ENCODE measurements around the gene SND1.

- TF ChIP-seq CTCF (IDR thresholded peaks at IDR 0.05; ENCODE audit: extremely low read depth in 1 of 2, insufficient read depth in 1 of 2, low read depth in 1 of 2, low read length in 2 of 2) (no peak), EZH2 (IDR thresholded peaks at IDR 0.05; ENCODE audit: borderline replicate concordance, low read depth, low read length, severe bottlenecking) (no peak), JUN (IDR thresholded peaks at IDR 0.05; ENCODE audit: borderline replicate concordance, insufficient read depth, insufficient read length, low read depth) (no peak), POLR2AphosphoS5 (IDR thresholded peaks at IDR 0.05; ENCODE audit: insufficient read depth, low read depth, low read length) (no peak), POLR2A (IDR thresholded peaks at IDR 0.05; ENCODE audit: low read depth, low read length) (no peak), FOS (IDR thresholded peaks at IDR 0.05; ENCODE audit: borderline replicate concordance, insufficient read depth, low read length) (no peak), MYC (IDR thresholded peaks at IDR 0.05; ENCODE audit: low read depth, low read length) (no peak), MAX (IDR thresholded peaks at IDR 0.05; ENCODE audit: insufficient read depth, insufficient read length) (no peak), GATA2 (IDR thresholded peaks at IDR 0.05; ENCODE audit: insufficient read depth, insufficient read length, low read depth, low read length) (no peak)
Measured at GRCh38 chr7:127674361-127674760, 22.4 kb downstream of the SND1 start.

Measured in endothelial cell of umbilical vein (primary cell).